CD14-positive monocyte (primary cell): ENCODE data around the gene SLC38A10. TPM values are rescaled to one million over a fixed set of nuclear protein-coding genes. Genes with fewer than 3 reads are reported as not detected.

Experiments
- DNase-seq, 3 donors: peaks; one replicate each; pipeline ENCODE4 v3.0.0-alpha.2; 2011 to 2022
- H2AFZ ChIP-seq: 2 replicates; pipeline ENCODE4 v1.6.0; 2012; ENCODE audit warnings: mild to moderate bottlenecking, low read depth, low read length, inconsistent platforms; ENCODE audit not compliant: insufficient read depth, poor library complexity, severe bottlenecking
- H3K27ac ChIP-seq, 2 donors: 1 replicate in 1 of 2; 2 replicates in 1 of 2; pipeline ENCODE4 v1.5.1; 2012 to 2013; ENCODE audit warnings: low read length in 2 of 2, control low read depth in 1 of 2, inconsistent platforms in 1 of 2, low read depth in 1 of 2, mild to moderate bottlenecking in 1 of 2
- H3K27me3 ChIP-seq, 2 donors: one replicate each; pipeline versions ENCODE4 v1.6.0 to v1.6.1; 2011 to 2013; ENCODE audit warnings: low read length in 2 of 2; ENCODE audit not compliant: control insufficient read depth in 2 of 2, insufficient read depth in 2 of 2
- H3K36me3 ChIP-seq, 2 donors: replicated peaks in 1 of 2; 1 replicate in 1 of 2; 2 replicates in 1 of 2; pipeline versions ENCODE4 v1.5.1 to v1.6.1; 2012 to 2013; ENCODE audit warnings: low read length in 2 of 2, control low read depth in 1 of 2, inconsistent platforms in 1 of 2, mild to moderate bottlenecking in 1 of 2; ENCODE audit not compliant: insufficient read depth in 2 of 2, control insufficient read depth in 1 of 2
- H3K4me1 ChIP-seq, 2 donors: 1 replicate in 1 of 2; 2 replicates in 1 of 2; pipeline versions ENCODE4 v1.5.1 to v1.6.1; 2012 to 2013; ENCODE audit warnings: low read length in 2 of 2, control low read depth in 1 of 2, inconsistent platforms in 1 of 2, mild to moderate bottlenecking in 1 of 2, moderate library complexity in 1 of 2; ENCODE audit not compliant: insufficient read depth in 2 of 2, control insufficient read depth in 1 of 2
- H3K4me2 ChIP-seq: replicated peaks from 2 replicates; pipeline ENCODE3; 2012; ENCODE audit warnings: low read length, moderate library complexity, mild to moderate bottlenecking; ENCODE audit not compliant: poor library complexity, severe bottlenecking; ENCODE audit errors: extremely low read depth
- H3K4me3 ChIP-seq, 3 experiments: fragments of 200-600 bp in 1 of 3; sonication (generic) in 1 of 3; replicated peaks in 1 of 3; 1 replicate in 2 of 3; 2 replicates in 1 of 3; pipeline ENCODE4 v1.5.1; 2011 to 2013; ENCODE audit warnings: low read length in 3 of 3, mild to moderate bottlenecking in 3 of 3, control low read depth in 2 of 3, low read depth in 2 of 3, inconsistent platforms in 1 of 3, moderate library complexity in 1 of 3
- H3K79me2 ChIP-seq: 2 replicates; pipeline ENCODE4 v1.6.0; 2012; ENCODE audit warnings: mild to moderate bottlenecking, control low read depth, inconsistent platforms, low read length, moderate library complexity; ENCODE audit not compliant: insufficient read depth
- H3K9ac ChIP-seq: 2 replicates; pipeline ENCODE4 v1.6.0; 2017; ENCODE audit warnings: low read length, mild to moderate bottlenecking; ENCODE audit not compliant: insufficient read depth, poor library complexity, severe bottlenecking
- H3K9me3 ChIP-seq, 2 donors: replicated peaks in 1 of 2; 1 replicate in 1 of 2; 2 replicates in 1 of 2; pipeline versions ENCODE4 v1.5.1 to v1.6.1; 2012 to 2013; ENCODE audit warnings: low read length in 2 of 2, control low read depth in 1 of 2; ENCODE audit not compliant: control insufficient read depth in 1 of 2, insufficient read depth in 1 of 2
- H4K20me1 ChIP-seq: 2 replicates; pipeline ENCODE4 v1.6.0; 2012; ENCODE audit warnings: mild to moderate bottlenecking, low read length, control low read depth, moderate library complexity; ENCODE audit not compliant: insufficient read depth
- H3K27ac Mint-ChIP-seq, 7 donors: one replicate each; pipeline ENCODE4 v1.8.0; 2020; ENCODE audit warnings: mild to moderate bottlenecking in 7 of 7, mixed read lengths in 7 of 7, moderate library complexity in 6 of 7, inconsistent platforms in 2 of 7
- H3K27me3 Mint-ChIP-seq, 3 donors: one replicate each; pipeline ENCODE4 v1.8.0; 2021 to 2022; ENCODE audit warnings: low read depth in 3 of 3, mild to moderate bottlenecking in 3 of 3, mixed read lengths in 3 of 3, moderate library complexity in 3 of 3, inconsistent platforms in 1 of 3
- H3K36me3 Mint-ChIP-seq, 2 donors: one replicate each; pipeline ENCODE4 v1.8.0; 2020; ENCODE audit warnings: mixed read lengths in 2 of 2, inconsistent platforms in 1 of 2, mild to moderate bottlenecking in 1 of 2
- H3K4me1 Mint-ChIP-seq: one replicate; pipeline ENCODE4 v1.8.0; 2020; ENCODE audit warnings: mild to moderate bottlenecking, mixed read lengths
- H3K4me3 Mint-ChIP-seq, 2 donors: one replicate each; pipeline ENCODE4 v1.8.0; 2020; ENCODE audit warnings: mild to moderate bottlenecking in 2 of 2, mixed read lengths in 2 of 2, moderate library complexity in 1 of 2
- H3K9me3 Mint-ChIP-seq, 7 donors: one replicate each; pipeline ENCODE4 v1.8.0; 2020 to 2022; ENCODE audit warnings: mixed read lengths in 7 of 7, mild to moderate bottlenecking in 6 of 7, moderate library complexity in 6 of 7, inconsistent platforms in 2 of 7
- CTCF ChIP-seq: fragments of 200-600 bp; IDR thresholded peaks from one replicate; pipeline ENCODE4 v1.8.0; 2022; ENCODE audit warnings: antibody characterized with exemption, mild to moderate bottlenecking
- WGBS: methylation state at CpG from one replicate; pipeline ENCODE4 v1.1.5; 2013; ENCODE audit warnings: missing lambda C conversion rate; ENCODE audit not compliant: insufficient coverage; 5-methylcytosine and 5-hydroxymethylcytosine counted together
- intact Hi-C, 2 donors: fragments of 100-400 bp; cut with micrococcal nuclease; formaldehyde crosslinking; loops; one replicate each; pipeline versions ENCODE4 v1.15.0 to v1.15.1; 2023
- polyA plus RNA-seq, 3 donors: library from polyadenylated mRNA; depleted of rRNA in 1 of 3; unstranded in 2 of 3; stranded (reverse) in 1 of 3; fragments of 300-500 nt in 2 of 3; fragments of >200 nt in 1 of 3; fragmentation: Illumina TruSeq in 2 of 3; gene quantifications; 1 replicate in 2 of 3; 2 replicates in 1 of 3; pipeline ENCODE4 v1.2.3, GENCODE V29; 2012 to 2021

SLC38A10 gene
- polyA plus RNA-seq, 3 donors: 50.8 to 76.1 (median 68.4) TPM

DNA sequence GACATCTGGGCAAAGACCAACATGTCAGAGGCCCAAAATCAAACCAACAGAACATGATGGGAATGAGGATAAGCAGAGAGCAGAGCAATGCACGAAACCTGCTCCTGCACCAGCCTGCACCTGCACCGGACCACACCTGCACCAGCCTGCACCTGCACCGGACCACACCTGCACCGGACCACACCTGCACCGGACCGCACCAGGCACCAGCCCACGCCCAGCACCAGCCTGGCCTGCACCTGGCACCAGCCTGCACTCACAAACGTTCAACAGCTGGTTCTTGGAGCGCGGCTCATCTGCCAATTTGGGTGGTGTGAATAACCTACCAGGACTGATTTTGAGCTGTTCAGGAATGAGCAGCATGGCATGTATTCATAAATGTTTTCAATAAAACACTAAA lies 90.5 kb downstream of the SLC38A10 start:
- H3K4me3 Mint-ChIP-seq: no peak overlapping the region
- no peak for DNase-seq

DNA sequence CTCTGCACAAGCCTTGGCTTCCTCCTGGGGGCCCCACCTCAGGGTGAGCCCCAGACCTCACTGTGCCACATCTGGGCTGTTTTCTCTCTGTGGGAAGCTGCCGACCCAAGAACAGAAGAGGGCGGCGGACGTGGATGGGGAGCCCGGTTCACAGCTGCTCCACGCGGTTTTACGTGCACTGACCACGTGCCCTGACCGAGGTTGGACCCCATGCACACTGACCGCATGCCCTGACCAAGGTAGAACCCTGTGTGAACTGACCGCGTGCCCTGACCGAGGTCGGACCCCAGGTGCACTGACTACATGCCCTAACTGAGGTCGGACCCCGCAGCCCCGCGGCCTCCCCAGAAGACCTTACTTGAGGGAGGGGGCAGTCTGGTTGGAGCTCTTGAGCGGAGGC lies 92.0 kb downstream of the SLC38A10 start:
- Mint-ChIP-seq H3K36me3 (peaks cover 19 to 31% of the 10 kb centered on the region in 2 donors), H3K9me3 (peaks cover 0 to 2% (median 0%) of the 10 kb centered on the region in 7 donors), H3K27ac (no peak overlapping the region), H3K4me1 (peaks cover 2% of the 10 kb centered on the region), H3K4me3 (no peak overlapping the region), H3K27me3 (no peaks in the 10 kb centered on the region)
- Histone ChIP-seq H2AFZ (no peak overlapping the region), H3K36me3 (peaks cover 4 to 14% of the 10 kb centered on the region in 2 donors), H3K9me3 (no peaks in the 10 kb centered on the region), H3K27ac (no peak overlapping the region), H3K9ac (no peak overlapping the region), H3K4me2 (no peak overlapping the region), H3K4me3 (no peak overlapping the region), H4K20me1 (no peaks in the 10 kb centered on the region), H3K27me3 (no peaks in the 10 kb centered on the region), H3K4me1 (peaks cover 2 to 4% of the 10 kb centered on the region in 2 donors), H3K79me2 (no peaks in the 10 kb centered on the region)
- intact Hi-C loops: no loop called here
- WGBS: 96% methylated on average over 20 of the region's 20 CpGs
- no peak for TF ChIP-seq CTCF
- no peak for DNase-seq

More for the DNA sequence above, 90.5 kb downstream of the SLC38A10 start:
- peaks cover 0 to 2% (median 0%) of the 10 kb centered on the region in 7 donors for H3K9me3 Mint-ChIP-seq
- H3K4me1 ChIP-seq: peaks cover 2 to 4% of the 10 kb centered on the region in 2 donors
- no peaks in the 10 kb centered on the region for H3K27me3 ChIP-seq
- no peak overlapping the region for H3K27ac ChIP-seq
- peaks cover 2% of the 10 kb centered on the region for H3K4me1 Mint-ChIP-seq
- WGBS: 92% methylated on average over 6 of the region's 10 CpGs
- no peak overlapping the region for H3K27ac Mint-ChIP-seq
- H2AFZ ChIP-seq: no peak overlapping the region
- H3K79me2 ChIP-seq: no peaks in the 10 kb centered on the region
- H3K4me3 ChIP-seq: no peak overlapping the region
- no peaks in the 10 kb centered on the region for H3K9me3 ChIP-seq
- no peaks in the 10 kb centered on the region for H4K20me1 ChIP-seq
- H3K36me3 ChIP-seq: peaks cover under 1 to 4% of the 10 kb centered on the region in 2 donors
- no peak overlapping the region for H3K9ac ChIP-seq
- TF ChIP-seq CTCF: no peak
- H3K36me3 Mint-ChIP-seq: peaks cover 22 to 26% of the 10 kb centered on the region in 2 donors
- intact Hi-C loops: no loop called here
- no peaks in the 10 kb centered on the region for H3K27me3 Mint-ChIP-seq
- H3K4me2 ChIP-seq: no peak overlapping the region
